Measurements from ENCODE around the gene DSG4. TPM values are rescaled to one million over a fixed set of nuclear protein-coding genes. Genes with fewer than 3 reads are reported as not detected.

Gene DSG4
- total RNA-seq, 4 donors from 2014 or later = 0.22 to 4.5 (median 0.81) TPM

DNA sequence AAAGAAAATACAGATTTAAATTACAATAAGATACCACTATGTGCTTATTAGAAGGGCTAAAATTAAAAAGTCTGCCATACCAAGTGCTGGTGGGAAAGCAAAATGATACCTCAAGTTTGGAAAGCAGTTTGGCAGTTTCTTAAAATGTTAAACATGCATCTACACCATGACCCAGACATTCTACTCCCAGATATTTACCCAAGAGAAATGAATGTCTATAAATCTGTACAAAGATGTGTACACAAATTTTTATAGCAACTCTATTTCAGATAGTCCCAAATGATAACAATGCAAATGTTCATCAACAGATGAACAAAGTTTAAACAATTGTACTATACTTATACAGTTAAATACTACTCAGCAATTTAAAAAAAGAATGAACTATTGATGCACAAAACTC is 7.1 kb upstream of the DSG4 start:
- no peak overlapping the region for H3K4me3 ChIP-seq (ENCODE audit: low read depth, poor library complexity, severe bottlenecking)
- TF ChIP-seq, protein P1, sequence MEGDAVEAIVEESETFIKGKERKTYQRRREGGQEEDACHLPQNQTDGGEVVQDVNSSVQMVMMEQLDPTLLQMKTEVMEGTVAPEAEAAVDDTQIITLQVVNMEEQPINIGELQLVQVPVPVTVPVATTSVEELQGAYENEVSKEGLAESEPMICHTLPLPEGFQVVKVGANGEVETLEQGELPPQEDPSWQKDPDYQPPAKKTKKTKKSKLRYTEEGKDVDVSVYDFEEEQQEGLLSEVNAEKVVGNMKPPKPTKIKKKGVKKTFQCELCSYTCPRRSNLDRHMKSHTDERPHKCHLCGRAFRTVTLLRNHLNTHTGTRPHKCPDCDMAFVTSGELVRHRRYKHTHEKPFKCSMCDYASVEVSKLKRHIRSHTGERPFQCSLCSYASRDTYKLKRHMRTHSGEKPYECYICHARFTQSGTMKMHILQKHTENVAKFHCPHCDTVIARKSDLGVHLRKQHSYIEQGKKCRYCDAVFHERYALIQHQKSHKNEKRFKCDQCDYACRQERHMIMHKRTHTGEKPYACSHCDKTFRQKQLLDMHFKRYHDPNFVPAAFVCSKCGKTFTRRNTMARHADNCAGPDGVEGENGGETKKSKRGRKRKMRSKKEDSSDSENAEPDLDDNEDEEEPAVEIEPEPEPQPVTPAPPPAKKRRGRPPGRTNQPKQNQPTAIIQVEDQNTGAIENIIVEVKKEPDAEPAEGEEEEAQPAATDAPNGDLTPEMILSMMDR (IDR thresholded peaks at IDR 0.05) = no peak
- TF ChIP-seq POLR2A (IDR thresholded peaks at IDR 0.05) = no peak
- intact Hi-C loops (cut with DNase I; ENCODE audit: low total_unique reads) = no loop called here
- DNase-seq (ENCODE audit: low spot score in 2 of 2) = no peak

DNA sequence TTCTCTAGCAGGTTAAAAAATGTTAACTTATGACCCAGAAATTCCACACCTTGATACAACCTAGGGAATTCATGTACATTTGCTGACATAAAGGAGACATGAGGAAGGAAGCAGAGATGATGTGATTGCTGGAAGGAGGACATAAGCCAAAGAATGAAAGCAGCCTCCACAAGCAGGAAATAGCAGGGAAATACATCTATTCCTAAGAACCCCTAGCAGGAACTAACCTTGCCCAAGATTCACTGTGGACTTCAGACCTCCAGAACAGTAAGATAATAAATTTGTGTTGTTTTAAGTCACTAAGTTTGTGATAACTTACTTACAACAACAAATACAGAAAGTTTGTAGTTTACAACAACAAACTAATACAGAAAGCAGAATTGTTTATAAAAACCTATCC is 4.6 kb upstream of the DSG4 start:
- H3K4me3 ChIP-seq (ENCODE audit: low read depth, poor library complexity, severe bottlenecking) = no peak overlapping the region
- intact Hi-C loops (cut with DNase I; ENCODE audit: low total_unique reads) = no loop called here
- no peak for TF ChIP-seq POLR2A (IDR thresholded peaks at IDR 0.05)
- TF ChIP-seq, protein P1 (IDR thresholded peaks at IDR 0.05) = no peak
- no peak for DNase-seq (ENCODE audit: low spot score in 2 of 2)

DNA sequence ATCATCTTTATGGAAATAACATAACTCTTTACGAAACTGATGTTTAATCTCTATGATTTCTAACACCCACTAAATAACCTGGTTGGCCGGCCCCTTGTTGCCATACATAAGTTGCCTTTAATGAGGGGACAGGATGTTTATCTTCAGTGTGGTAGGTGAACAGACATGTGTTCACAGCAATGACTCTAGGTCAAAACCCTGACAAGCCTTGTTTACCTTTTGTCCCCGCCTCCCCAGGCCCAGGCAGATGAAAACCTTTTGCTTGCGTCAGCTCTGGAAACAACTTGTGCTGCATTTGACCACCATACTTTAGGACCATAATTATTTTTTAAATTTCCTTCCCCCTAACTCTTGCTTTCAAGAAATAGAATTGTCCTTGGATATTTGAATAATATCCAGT is 2.9 kb upstream of the DSG4 start:
- no peak for TF ChIP-seq POLR2A (IDR thresholded peaks at IDR 0.05)
- TF ChIP-seq, protein P1 (IDR thresholded peaks at IDR 0.05) = no peak
- H3K4me3 ChIP-seq (ENCODE audit: low read depth, poor library complexity, severe bottlenecking) = no peak overlapping the region
- intact Hi-C loops (cut with DNase I; ENCODE audit: low total_unique reads) = no loop called here
- DNase-seq (ENCODE audit: low spot score in 2 of 2) = no peak
- 78% methylated on average over 4 of the region's 4 CpGs for WGBS, 2 donors

DNA sequence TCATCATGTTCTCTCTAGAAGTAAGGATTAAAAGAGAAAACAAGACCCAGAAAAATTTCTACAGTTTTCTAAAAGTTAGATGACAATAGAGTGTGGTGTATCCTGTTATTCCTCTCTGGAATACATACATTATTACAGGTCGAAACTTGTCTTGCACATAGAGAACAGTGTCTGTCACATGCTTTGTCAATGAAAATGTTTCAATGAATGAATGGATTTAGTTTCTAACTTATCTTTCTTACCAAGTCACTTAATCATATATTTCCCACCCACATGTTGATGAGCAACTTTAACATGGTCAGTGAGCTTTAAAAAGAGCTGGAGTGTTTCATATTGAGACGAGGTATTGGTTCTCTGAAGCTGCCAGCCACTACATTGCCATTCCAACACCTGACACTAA is 4.3 kb downstream of the DSG4 start:
- no peak overlapping the region for H3K4me3 ChIP-seq (ENCODE audit: low read depth, poor library complexity, severe bottlenecking)
- 76% methylated on average over 2 of the region's 2 CpGs for WGBS, 2 donors
- TF ChIP-seq, protein P1 (IDR thresholded peaks at IDR 0.05) = no peak
- no peak for TF ChIP-seq POLR2A (IDR thresholded peaks at IDR 0.05)
- no peak for DNase-seq (ENCODE audit: low spot score in 2 of 2)
- intact Hi-C loops (cut with DNase I; ENCODE audit: low total_unique reads) = no loop called here

DNA sequence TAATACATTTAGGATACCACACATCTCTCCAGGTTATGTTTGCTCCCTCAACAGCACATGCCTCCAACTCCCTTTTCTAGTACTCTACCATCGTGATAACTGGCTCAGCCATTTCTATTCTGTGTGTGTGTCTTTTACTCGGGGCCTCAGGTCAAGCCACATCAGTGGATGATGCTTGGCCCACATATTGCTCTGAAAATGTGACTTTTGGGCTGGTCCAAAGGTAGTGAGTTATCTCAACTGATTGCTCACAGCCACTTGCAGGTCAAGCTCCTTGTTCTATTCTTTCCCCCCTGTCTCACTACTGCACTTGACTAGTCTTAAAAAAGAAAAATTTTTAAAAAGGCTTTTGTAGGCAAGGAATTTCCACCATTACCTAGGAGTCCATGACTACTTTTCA is 5.5 kb downstream of the DSG4 start:
- no peak for DNase-seq (ENCODE audit: low spot score in 2 of 2)
- 84 to 93% methylated on average over 2 of the region's 2 CpGs for WGBS, 2 donors
- TF ChIP-seq, protein P1 (IDR thresholded peaks at IDR 0.05) = no peak
- TF ChIP-seq POLR2A (IDR thresholded peaks at IDR 0.05) = no peak
- H3K4me3 ChIP-seq (ENCODE audit: low read depth, poor library complexity, severe bottlenecking) = no peak overlapping the region
- intact Hi-C loops (cut with DNase I; ENCODE audit: low total_unique reads) = no loop called here

DNA sequence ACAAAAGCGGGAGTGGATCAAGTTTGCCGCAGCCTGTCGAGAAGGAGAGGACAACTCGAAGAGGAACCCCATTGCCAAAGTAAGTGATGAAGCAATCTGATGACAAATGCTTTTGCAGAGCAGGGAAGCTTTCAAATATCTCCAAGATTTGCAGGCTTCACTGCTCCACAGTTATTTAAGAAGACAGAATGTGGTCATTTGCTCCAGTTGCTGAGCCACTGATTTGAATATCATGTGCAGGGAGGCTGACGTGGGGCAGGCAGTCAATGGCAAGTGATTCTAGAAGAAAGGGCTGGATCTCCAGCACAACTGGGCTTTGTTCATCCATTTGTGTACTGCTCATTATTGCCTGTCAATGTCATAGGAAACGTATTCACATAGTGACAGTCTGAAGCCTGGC is 10.2 kb downstream of the DSG4 start:
- 90% methylated on average over 6 of the region's 6 CpGs for WGBS, 2 donors
- intact Hi-C loops (cut with DNase I; ENCODE audit: low total_unique reads) = no loop called here
- no peak for DNase-seq (ENCODE audit: low spot score in 2 of 2)
- no peak overlapping the region for H3K4me3 ChIP-seq (ENCODE audit: low read depth, poor library complexity, severe bottlenecking)
- TF ChIP-seq, protein P1 (IDR thresholded peaks at IDR 0.05) = no peak
- TF ChIP-seq POLR2A (IDR thresholded peaks at IDR 0.05) = no peak

All from lower leg skin (tissue), 4 donors.